IMR-90 (cell line): ENCODE results near the gene RBPJ. TPM values are rescaled to one million over a fixed set of nuclear protein-coding genes. Genes with fewer than 3 reads are reported as not detected.

ENCODE experiments used
- ATAC-seq: fragments of 200-7000 bp; cut with Tn5 transposase; 2 replicates; pipeline ENCODE4 v1.9.1; 2020; ENCODE audit warnings: low read depth, mild to moderate bottlenecking, moderate library complexity
- BruUV-seq: library from RNA; stranded (reverse); fragments of 400-500 nt; replicated peaks from 2 replicates; lab custom pipeline; 2021; lab: Mats Ljungman, UMichigan
- CTCF ChIA-PET: fragments of 300-600 bp; formaldehyde crosslinking; extraction: SDS; loops from one replicate; lab custom pipeline; 2021; ENCODE audit warnings: antibody characterized with exemption; lab: Yijun Ruan, JAX
- POLR2A ChIA-PET: fragments of 300-600 bp; sonication (Branson Sonifier 250); formaldehyde crosslinking; loops from one replicate; lab custom pipeline; 2022; ENCODE audit warnings: antibody characterized with exemption; ENCODE audit not compliant: unreplicated experiment; lab: Charles Lee
- DNase-seq: peaks from one replicate; pipeline ENCODE4 v3.0.0; 2013
- H2AFZ ChIP-seq: replicated peaks from 2 replicates; pipeline ENCODE3; 2013; ENCODE audit warnings: low read length, mild to moderate bottlenecking; ENCODE audit not compliant: poor library complexity
- H2AK5ac ChIP-seq: 2 replicates; pipeline ENCODE4 v1.6.1; 2013; ENCODE audit warnings: low read depth, low read length, inconsistent platforms
- H2AK9ac ChIP-seq: replicated peaks from 2 replicates; pipeline ENCODE3; 2013; ENCODE audit warnings: mild to moderate bottlenecking, low read depth, low read length, moderate library complexity; ENCODE audit not compliant: poor library complexity
- H2BK120ac ChIP-seq: 2 replicates; pipeline ENCODE4 v1.6.1; 2013; ENCODE audit warnings: low read depth, low read length, inconsistent platforms
- H2BK15ac ChIP-seq: 3 replicates; pipeline ENCODE4 v1.6.1; 2013; ENCODE audit warnings: low read depth, low read length, inconsistent platforms
- H2BK20ac ChIP-seq: 2 replicates; pipeline ENCODE4 v1.6.1; 2013; ENCODE audit warnings: low read depth, mild to moderate bottlenecking, inconsistent platforms, low read length, moderate library complexity
- H2BK5ac ChIP-seq: 2 replicates; pipeline ENCODE4 v1.6.1; 2013; ENCODE audit warnings: mild to moderate bottlenecking, low read depth, low read length, inconsistent platforms; ENCODE audit not compliant: poor library complexity, severe bottlenecking
- H3K14ac ChIP-seq: replicated peaks from 2 replicates; pipeline ENCODE4 v1.6.1; 2013; ENCODE audit warnings: low read depth, low read length, inconsistent platforms
- H3K18ac ChIP-seq: 2 replicates; pipeline ENCODE4 v1.6.1; 2013; ENCODE audit warnings: low read depth, low read length, control low read depth
- H3K23ac ChIP-seq: 2 replicates; pipeline ENCODE4 v1.6.1; 2013; ENCODE audit warnings: low read depth, low read length, inconsistent platforms
- H3K27ac ChIP-seq: 2 replicates; pipeline ENCODE4 v1.5.1; 2013; ENCODE audit warnings: mild to moderate bottlenecking, control low read depth, low read length; ENCODE audit not compliant: insufficient read depth
- H3K27me3 ChIP-seq: 2 replicates; pipeline ENCODE4 v1.6.1; 2013; ENCODE audit warnings: low read length; ENCODE audit not compliant: control insufficient read depth, insufficient read depth
- H3K36me3 ChIP-seq: 2 replicates; pipeline ENCODE4 v1.6.1; 2013; ENCODE audit warnings: low read length, mixed read lengths; ENCODE audit not compliant: control insufficient read depth, insufficient read depth
- H3K4ac ChIP-seq: 2 replicates; pipeline ENCODE4 v1.6.1; 2013; ENCODE audit warnings: low read depth, low read length, inconsistent platforms
- H3K4me1 ChIP-seq: 2 replicates; pipeline ENCODE4 v1.6.1; 2013; ENCODE audit warnings: low read length, mixed read lengths; ENCODE audit not compliant: control insufficient read depth, insufficient read depth
- H3K4me2 ChIP-seq: 2 replicates; pipeline ENCODE4 v1.6.1; 2013; ENCODE audit warnings: low read depth, mild to moderate bottlenecking, control low read depth, low read length, moderate library complexity
- H3K4me3 ChIP-seq: 2 replicates; pipeline ENCODE4 v1.5.1; 2013; ENCODE audit warnings: low read depth, mild to moderate bottlenecking, control low read depth, low read length, moderate library complexity; ENCODE audit not compliant: insufficient read depth
- H3K56ac ChIP-seq: 2 replicates; pipeline ENCODE4 v1.6.1; 2013; ENCODE audit warnings: low read length, inconsistent platforms; ENCODE audit not compliant: insufficient read depth; ENCODE audit errors: extremely low read depth
- H3K79me1 ChIP-seq, 2 experiments: 2 replicates each; pipeline ENCODE4 v1.6.1; 2013; ENCODE audit warnings: low read length in 2 of 2, inconsistent platforms in 1 of 2, low read depth in 1 of 2
- H3K9ac ChIP-seq: 2 replicates; pipeline ENCODE4 v1.6.1; 2013; ENCODE audit warnings: low read depth, low read length, control low read depth
- H3K9me1 ChIP-seq: 2 replicates; pipeline ENCODE4 v1.6.1; 2013; ENCODE audit warnings: low read length, inconsistent platforms; ENCODE audit not compliant: insufficient read depth
- H3K9me3 ChIP-seq: 2 replicates; pipeline ENCODE4 v1.6.1; 2013; ENCODE audit warnings: low read length; ENCODE audit not compliant: control insufficient read depth, insufficient read depth
- H4K20me1 ChIP-seq: 2 replicates; pipeline ENCODE4 v1.6.1; 2013; ENCODE audit warnings: low read length, inconsistent platforms; ENCODE audit not compliant: insufficient read depth
- H4K5ac ChIP-seq: 2 replicates; pipeline ENCODE4 v1.6.1; 2013; ENCODE audit warnings: mild to moderate bottlenecking, low read depth, low read length, control low read depth
- H4K8ac ChIP-seq, 2 experiments: 2 replicates each; pipeline ENCODE4 v1.6.1; 2013; ENCODE audit warnings: low read depth in 2 of 2, low read length in 2 of 2, control low read depth in 1 of 2, inconsistent platforms in 1 of 2
- H4K91ac ChIP-seq: 2 replicates; pipeline ENCODE4 v1.6.1; 2013; ENCODE audit warnings: low read depth, low read length, inconsistent platforms; ENCODE audit not compliant: insufficient read depth
- BHLHE40 ChIP-seq: fragments of 150-350 bp; IDR thresholded peaks from 2 replicates; pipeline ENCODE4 v1.6.1; 2016; ENCODE audit warnings: mild to moderate bottlenecking, low read depth, low read length
- CHD1 ChIP-seq: IDR thresholded peaks from 2 replicates; pipeline ENCODE4 v1.6.1; 2012; ENCODE audit warnings: low read depth, low read length, improper control_type of control experiment
- CTCF ChIP-seq: conservative IDR thresholded peaks from 2 replicates; pipeline ENCODE4 v1.5.1; 2012; ENCODE audit warnings: mild to moderate bottlenecking, low read depth, low read length, improper control_type of control experiment
- FOS ChIP-seq: fragments of 150-350 bp; IDR thresholded peaks from 2 replicates; pipeline ENCODE4 v1.6.1; 2016; ENCODE audit warnings: low read depth, low read length
- MAFK ChIP-seq: IDR thresholded peaks from 2 replicates; pipeline ENCODE4 v1.6.1; 2012; ENCODE audit warnings: low read depth, low read length, improper control_type of control experiment
- MXI1 ChIP-seq: IDR thresholded peaks from 2 replicates; pipeline ENCODE4 v1.6.1; 2012; ENCODE audit warnings: low read depth, mild to moderate bottlenecking, low read length, moderate library complexity, borderline replicate concordance
- RAD21 ChIP-seq: IDR thresholded peaks from 2 replicates; pipeline ENCODE4 v1.6.1; 2012; ENCODE audit warnings: low read length, improper control_type of control experiment
- RCOR1 ChIP-seq: IDR thresholded peaks from 2 replicates; pipeline ENCODE4 v1.6.1; 2012; ENCODE audit warnings: mild to moderate bottlenecking, low read length, improper control_type of control experiment; ENCODE audit not compliant: insufficient replicate concordance
- RFX5 ChIP-seq: IDR thresholded peaks from 2 replicates; pipeline ENCODE4 v1.8.0; 2012; ENCODE audit warnings: low read depth, mild to moderate bottlenecking, low read length, moderate library complexity
- SMC3 ChIP-seq: fragments of 150-350 bp; IDR thresholded peaks from 2 replicates; pipeline ENCODE4 v1.6.1; 2016; ENCODE audit warnings: low read depth, mild to moderate bottlenecking, antibody characterized with exemption, low read length, moderate library complexity
- WGBS, 2 experiments: methylation state at CpG; one replicate each; pipeline versions ENCODE4 v1.1.5 to v1.1.7; 2013; ENCODE audit warnings: missing lambda C conversion rate in 2 of 2; ENCODE audit not compliant: insufficient read length in 1 of 2; ENCODE audit errors: extremely low coverage in 2 of 2; 5-methylcytosine and 5-hydroxymethylcytosine counted together
- dilution Hi-C: fragments of 300-500 bp; cut with HindIII; formaldehyde crosslinking; loops from one replicate; pipeline ENCODE4 v1.14.3; 2018; ENCODE audit warnings: low sequenced_read_pairs; ENCODE audit not compliant: unreplicated experiment
- in situ Hi-C: fragments of 300-500 bp; cut with MboI; formaldehyde crosslinking; loops from 3 replicates; pipeline ENCODE4 v1.14.3; 2019; ENCODE audit warnings: low sequenced_read_pairs, inconsistent platforms, mixed read lengths
- intact Hi-C: fragments of 100-400 bp; cut with micrococcal nuclease; formaldehyde crosslinking; loops from 2 replicates; pipeline ENCODE4 v1.10.0; 2022
- polyA plus RNA-seq, 3 experiments: library from polyadenylated mRNA; depleted of rRNA; stranded (reverse); fragments of >200 nt; gene quantifications; 2 replicates each; pipeline ENCODE4 v1.2.3, GENCODE V29; 2012; ENCODE audit warnings: low replicate concordance in 1 of 3
- total RNA-seq: library from RNA; depleted of rRNA; stranded (reverse); fragments of >200 nt; gene quantifications from 2 replicates; pipeline ENCODE4 v1.2.3, GENCODE V29; 2012

The RBPJ gene
- total and polyA plus RNA-seq, 2 of the 4 experiments (the other 2 are of a cell fraction), result 50.3 to 148 TPM

GRCh38 chr4:26474551-26474950 is 153.7 kb downstream of the RBPJ start:
- Histone ChIP-seq H3K23ac (no peak overlapping the region), H2AK5ac (no peak overlapping the region), H4K20me1 (no peaks in the 10 kb centered on the region), H2AK9ac (no peak overlapping the region), H3K14ac (no peak overlapping the region), H3K18ac (no peak overlapping the region), H2BK5ac (no peak overlapping the region), H2BK120ac (no peak overlapping the region), H3K79me1 (no peaks in the 10 kb centered on the region), H3K56ac (no peak overlapping the region), H3K4me2 (no peak overlapping the region), H3K4me3 (no peak overlapping the region), H4K8ac (no peak overlapping the region), H4K5ac (no peak overlapping the region), H2BK15ac (no peak overlapping the region), H3K27ac (no peak overlapping the region), H3K36me3 (no peaks in the 10 kb centered on the region), H3K27me3 (peaks cover 8% of the 10 kb centered on the region; the same call in 1 of the 2 replicates), H2AFZ (no peak overlapping the region), H4K91ac (no peak overlapping the region), H3K9ac (no peak overlapping the region), H3K9me3 (no peaks in the 10 kb centered on the region), H2BK20ac (no peak overlapping the region), H3K4me1 (no peaks in the 10 kb centered on the region), H3K4ac (no peak overlapping the region), H3K9me1 (no peaks in the 10 kb centered on the region)
- no peak for DNase-seq
- BruUV-seq, result no TSS peak
- TF ChIP-seq MAFK (no peak), RCOR1 (no peak), FOS (no peak), MXI1 (no peak), RFX5 (no peak), BHLHE40 (no peak), CTCF (no peak), SMC3 (no peak), CHD1 (no peak), RAD21 (no peak)
- in situ Hi-C loops, result loop anchor here (25.0 kb wide), 1 partner anchor 538 kb away; no protein-coding TSS in a partner anchor
- ChIA-PET CTCF (no interaction called here), POLR2A (no interaction called here)
- WGBS, 2 experiments, result no CpG with 5 or more reads among the region's 3 CpGs
- intact Hi-C loops, result no loop called here
- ATAC-seq, result no peak
- dilution Hi-C loops, result no loop called here
